SK-N-SH treated with all-trans-retinoic acid at 6 μM for 48 hours (cell line): Measurements from ENCODE around the gene FAF1.

Source experiments
- GLIS3 ChIP-seq: fragments of 250-450 bp; sonication (Bioruptor Pico); IDR thresholded peaks from 2 replicates; pipeline ENCODE4 v1.5.0; 2020; ENCODE audit warnings: mild to moderate bottlenecking, moderate library complexity
- OSR1 ChIP-seq: fragments of 250-450 bp; sonication (Bioruptor Pico); IDR thresholded peaks from 2 replicates; pipeline ENCODE4 v1.8.0; 2022; ENCODE audit warnings: moderate library complexity, mild to moderate bottlenecking, inconsistent platforms
- PPARA ChIP-seq: fragments of 250-450 bp; sonication (Bioruptor Pico); IDR thresholded peaks from 2 replicates; pipeline ENCODE4 v1.5.0; 2020; ENCODE audit warnings: mild to moderate bottlenecking, borderline replicate concordance
- RARB ChIP-seq: fragments of 250-450 bp; sonication (Bioruptor Pico); IDR thresholded peaks from 2 replicates; pipeline ENCODE4 v1.8.0; 2021; ENCODE audit warnings: mild to moderate bottlenecking, moderate library complexity
- ZFP30 ChIP-seq: fragments of 450-650 bp; formaldehyde crosslinking; IDR thresholded peaks from 2 replicates; pipeline ENCODE4 v1.5.0; 2022; ENCODE audit warnings: mild to moderate bottlenecking, moderate library complexity

DNA sequence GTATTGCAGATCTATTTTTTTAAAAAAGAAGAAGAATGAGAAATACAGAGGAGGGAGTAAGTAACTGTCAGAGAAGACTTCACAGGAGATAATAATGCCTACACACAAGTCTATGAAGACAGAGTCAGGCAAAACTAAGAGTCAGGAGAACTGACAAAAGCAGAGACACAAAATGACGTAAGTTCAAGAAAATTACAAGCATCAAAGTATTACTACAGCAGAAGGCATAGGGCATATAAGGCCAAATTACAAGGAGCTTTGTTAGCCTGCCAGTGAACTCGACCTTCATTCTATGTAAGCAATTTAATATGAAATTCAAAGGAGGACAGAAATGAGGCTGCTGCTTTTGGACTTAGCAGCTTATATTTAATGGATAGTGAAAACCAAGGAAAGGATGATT lies 23.7 kb downstream of the FAF1 start:
- TF ChIP-seq RARB (no peak), GLIS3 (CRISPR knock-in tag) (no peak), ZFP30 (CRISPR knock-in tag) (no peak), PPARA (CRISPR knock-in tag) (no peak), OSR1 (CRISPR knock-in tag) (no peak)
